Left renal pelvis (tissue), 4 donors: ENCODE data around the gene HOXC12. TPM values are rescaled to one million over a fixed set of nuclear protein-coding genes. Genes with fewer than 3 reads are reported as not detected.

Source experiments
- DNase-seq, 4 donors: peaks; one replicate each; pipeline ENCODE4 v3.0.0-alpha.2; 2013; ENCODE audit warnings: low read depth in 4 of 4, low spot score in 3 of 4
- polyA plus RNA-seq, 4 donors: library from polyadenylated mRNA; unstranded; fragments of 120-200 nt; gene quantifications; one replicate each; pipeline ENCODE4 v1.2.1, GENCODE V29; 2013; ENCODE audit not compliant: insufficient read length in 4 of 4

The HOXC12 gene
- polyA plus RNA-seq, 4 donors = 0.04 TPM; not detected in 3

GRCh38 chr12:53971129-53971528, 16.4 kb downstream of the HOXC12 start:
- no peak for DNase-seq

- DNase-seq = no peak
Measured at GRCh38 chr12:53971686-53972085, 17.0 kb downstream of the HOXC12 start.

- DNase-seq = no peak
Measured at GRCh38 chr12:53972152-53972702, 17.5 kb downstream of the HOXC12 start.

GRCh38 chr12:53972722-53973235, 18.1 kb downstream of the HOXC12 start, which contains the start of gene HOXC11:
Gene HOXC11 (plus strand): TSS chr12:53973126. CDS start chr12:53973242, 116 bp downstream.
- DNase-seq = no peak

- no peak for DNase-seq
Measured at GRCh38 chr12:53973236-53974042, 18.7 kb downstream of the HOXC12 start.

GRCh38 chr12:53974084-53975063, 19.7 kb downstream of the HOXC12 start, which contains the start of gene HOTAIR:
Gene HOTAIR (minus strand): TSS chr12:53974954.
- DNase-seq = no peak

- no peak for DNase-seq
Measured at GRCh38 chr12:53975064-53975471, 20.4 kb downstream of the HOXC12 start.

GRCh38 chr12:53975479-53976152, 20.9 kb downstream of the HOXC12 start:
- no peak for DNase-seq

- no peak for DNase-seq
Measured at GRCh38 chr12:53976172-53976822, 21.6 kb downstream of the HOXC12 start.

GRCh38 chr12:53976823-53977595, 22.3 kb downstream of the HOXC12 start:
- no peak for DNase-seq

- DNase-seq = no peak
Measured at GRCh38 chr12:53977596-53978445, 23.1 kb downstream of the HOXC12 start.

- DNase-seq = no peak
Measured at GRCh38 chr12:53978477-53979356, 24.0 kb downstream of the HOXC12 start.

- no peak for DNase-seq
Measured at GRCh38 chr12:53980104-53980801, 25.6 kb downstream of the HOXC12 start.

- no peak for DNase-seq
Measured at GRCh38 chr12:53980802-53981496, 26.2 kb downstream of the HOXC12 start.

GRCh38 chr12:53981634-53982565, 27.2 kb downstream of the HOXC12 start:
- no peak for DNase-seq
